Astrocyte of the cerebellum (primary cell): ENCODE results near the gene ANKS6.
"Not testable (repeated sequence)": the region's sequence is repeated elsewhere in the genome, so short reads cannot be mapped to it uniquely, and the experiment has no call there.

Source experiments
- DNase-seq: peaks from one replicate; pipeline ENCODE4 v3.0.0-alpha.2; 2011; ENCODE audit warnings: low read depth
- H3K4me3 ChIP-seq: 2 replicates; pipeline ENCODE4 v1.5.1; 2011; ENCODE audit warnings: mild to moderate bottlenecking, low read depth, low read length, moderate library complexity
- in situ Hi-C: cut with HindIII; loops from 2 replicates; pipeline ENCODE4 v1.10.0; 2017; ENCODE audit warnings: low sequenced_read_pairs
- TF ChIP-seq, protein P1 (sequence below): IDR thresholded peaks from 2 replicates; pipeline ENCODE4 v1.5.1; 2012; ENCODE audit warnings: low read length, low read depth, moderate library complexity, mild to moderate bottlenecking; ENCODE audit errors: missing control alignments

Gene ANKS6

DNA sequence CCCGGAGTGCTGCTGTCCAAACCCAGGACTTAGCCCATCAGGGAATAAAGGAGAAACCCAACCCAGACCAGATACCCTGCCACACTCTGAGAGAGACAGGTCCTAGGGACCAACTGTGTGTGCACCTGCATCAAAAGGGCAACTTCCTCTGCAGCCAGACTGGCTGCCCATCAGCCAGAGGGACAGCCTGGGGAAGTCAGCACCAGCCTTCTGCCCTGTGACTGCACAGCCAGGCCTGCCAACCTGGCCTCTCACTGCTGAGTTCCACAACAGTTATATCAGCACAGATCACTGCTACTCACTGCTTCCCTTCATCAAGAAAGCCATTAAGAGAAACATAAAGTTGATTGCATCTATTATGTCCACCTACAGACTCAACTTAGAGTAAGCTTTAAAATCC is 105.7 kb downstream of the ANKS6 start:
- DNase-seq: no peak
- TF ChIP-seq, protein P1, sequence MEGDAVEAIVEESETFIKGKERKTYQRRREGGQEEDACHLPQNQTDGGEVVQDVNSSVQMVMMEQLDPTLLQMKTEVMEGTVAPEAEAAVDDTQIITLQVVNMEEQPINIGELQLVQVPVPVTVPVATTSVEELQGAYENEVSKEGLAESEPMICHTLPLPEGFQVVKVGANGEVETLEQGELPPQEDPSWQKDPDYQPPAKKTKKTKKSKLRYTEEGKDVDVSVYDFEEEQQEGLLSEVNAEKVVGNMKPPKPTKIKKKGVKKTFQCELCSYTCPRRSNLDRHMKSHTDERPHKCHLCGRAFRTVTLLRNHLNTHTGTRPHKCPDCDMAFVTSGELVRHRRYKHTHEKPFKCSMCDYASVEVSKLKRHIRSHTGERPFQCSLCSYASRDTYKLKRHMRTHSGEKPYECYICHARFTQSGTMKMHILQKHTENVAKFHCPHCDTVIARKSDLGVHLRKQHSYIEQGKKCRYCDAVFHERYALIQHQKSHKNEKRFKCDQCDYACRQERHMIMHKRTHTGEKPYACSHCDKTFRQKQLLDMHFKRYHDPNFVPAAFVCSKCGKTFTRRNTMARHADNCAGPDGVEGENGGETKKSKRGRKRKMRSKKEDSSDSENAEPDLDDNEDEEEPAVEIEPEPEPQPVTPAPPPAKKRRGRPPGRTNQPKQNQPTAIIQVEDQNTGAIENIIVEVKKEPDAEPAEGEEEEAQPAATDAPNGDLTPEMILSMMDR: no peak
- in situ Hi-C loops: no loop called here
- no peak overlapping the region for H3K4me3 ChIP-seq

DNA sequence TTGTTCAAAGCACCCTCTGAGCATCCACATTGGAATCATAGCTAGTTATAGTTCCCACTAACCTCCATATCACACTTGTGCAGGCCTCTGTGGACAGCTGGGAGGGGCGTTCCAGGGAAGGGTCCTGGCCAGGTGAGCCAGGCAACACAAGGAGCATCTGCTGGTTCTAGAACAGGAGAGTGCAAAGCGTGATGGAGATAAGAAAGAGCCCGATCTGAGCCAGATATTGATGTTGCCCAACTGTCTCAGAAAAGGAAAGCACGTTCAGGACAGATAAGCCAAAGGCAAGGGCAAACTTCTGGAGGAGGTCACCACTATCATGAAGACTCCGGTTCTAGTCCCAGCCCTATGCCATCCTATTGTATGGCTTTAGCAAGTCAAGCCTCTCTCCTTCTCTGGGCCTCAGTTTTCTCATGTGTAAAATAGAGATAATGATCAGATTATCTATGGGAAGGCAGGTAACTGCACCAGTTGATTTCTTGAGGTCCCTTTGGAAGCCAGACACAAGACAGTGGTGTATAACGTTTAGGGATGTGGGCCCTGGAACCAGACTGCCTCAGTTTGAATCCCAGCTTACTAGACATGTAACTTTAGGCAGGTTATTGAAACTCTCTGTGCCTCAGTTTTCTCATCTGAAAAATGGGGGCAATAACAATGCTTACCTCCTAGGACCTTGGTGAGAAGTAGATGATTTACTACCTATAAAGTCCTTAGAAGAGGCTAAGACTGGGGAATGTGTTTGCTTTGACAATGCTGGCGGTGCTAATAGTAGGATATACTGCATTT is 107.5 kb downstream of the ANKS6 start:
- in situ Hi-C loops: no loop called here
- TF ChIP-seq, protein P1: no peak
- DNase-seq: no peak
- no peak overlapping the region for H3K4me3 ChIP-seq

DNA sequence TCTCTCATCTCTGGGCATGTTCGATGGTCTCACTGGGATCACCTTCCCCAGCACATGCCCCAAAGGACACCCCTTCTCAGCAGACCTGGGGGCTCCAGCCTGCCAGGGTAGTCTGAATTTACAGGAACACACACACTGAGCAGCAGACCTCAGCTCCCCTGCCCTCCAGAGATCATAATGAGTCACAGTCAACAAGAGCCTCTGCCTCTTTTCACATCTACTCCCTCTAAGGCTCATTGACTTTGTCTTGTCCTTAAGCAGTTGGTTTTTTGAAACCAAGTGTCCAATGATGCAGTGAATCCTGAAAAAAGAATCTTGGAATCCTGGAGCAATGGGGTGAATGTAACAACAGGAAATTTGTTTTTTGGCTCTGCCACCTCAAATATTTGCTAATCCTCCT is 108.4 kb downstream of the ANKS6 start:
- DNase-seq: no peak
- in situ Hi-C loops: no loop called here
- H3K4me3 ChIP-seq: no peak overlapping the region
- TF ChIP-seq, protein P1: no peak

DNA sequence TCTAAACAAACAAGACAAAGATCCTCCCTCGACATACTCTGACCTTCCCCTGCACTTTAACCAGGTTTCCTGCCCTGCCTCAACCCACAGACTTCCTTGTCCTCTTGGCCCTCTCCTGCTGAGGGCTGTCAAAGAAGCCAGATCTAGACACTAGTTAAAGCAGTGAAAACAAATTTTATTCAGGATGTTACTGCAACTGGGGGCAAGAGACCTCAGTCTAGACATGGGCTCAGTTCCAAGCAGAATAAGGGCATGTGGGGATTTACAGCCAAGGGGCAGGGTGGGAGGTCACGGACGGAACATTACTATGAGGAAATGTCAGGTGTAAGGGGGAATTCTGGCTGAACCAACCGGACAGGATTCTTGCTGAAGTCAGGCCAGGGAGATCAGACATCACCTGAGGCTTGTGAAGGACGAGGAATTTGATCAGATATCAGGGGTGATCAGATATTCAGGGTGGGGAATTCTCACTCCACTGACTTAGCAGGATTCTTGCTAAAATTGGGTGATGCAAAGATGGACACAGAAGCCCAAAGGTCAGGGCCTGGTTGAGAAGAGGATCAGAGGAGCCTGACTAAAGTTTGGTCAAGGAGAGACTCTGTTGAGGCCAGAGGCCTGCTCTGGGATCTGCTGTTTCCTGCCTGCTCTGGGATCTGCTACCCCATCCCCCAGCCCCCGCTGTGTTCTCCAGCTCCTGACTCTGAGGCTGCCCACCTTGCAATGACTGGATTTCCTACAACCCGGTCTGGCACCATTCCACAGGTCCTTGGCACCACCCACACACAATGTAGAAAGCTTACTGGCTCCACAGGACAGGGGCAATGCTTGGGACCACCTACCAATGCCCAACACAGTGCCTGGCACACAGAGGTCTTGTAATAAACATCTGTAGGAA is 109.1 kb downstream of the ANKS6 start:
- TF ChIP-seq, protein P1: no peak
- no peak for DNase-seq
- in situ Hi-C loops: no loop called here

DNA sequence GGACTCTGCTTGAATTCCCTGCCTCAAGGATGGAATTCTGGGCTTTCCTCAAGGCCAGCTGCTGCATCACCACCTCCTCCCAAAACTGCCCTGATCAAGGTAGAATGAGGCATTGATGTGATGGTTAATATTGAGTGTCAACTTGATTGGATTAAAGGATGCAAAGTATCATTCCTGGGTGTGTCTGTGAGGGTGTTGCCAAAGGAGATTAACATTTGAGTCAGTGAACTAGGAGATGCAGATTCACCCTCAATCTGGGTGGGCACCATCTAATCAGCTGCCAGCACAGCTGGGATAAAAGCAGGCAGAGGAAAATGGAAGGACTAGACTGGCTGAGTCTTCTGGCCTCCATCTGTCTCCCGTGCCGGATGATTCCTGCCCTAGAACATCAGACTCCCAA is 111.5 kb downstream of the ANKS6 start:
- H3K4me3 ChIP-seq, in situ Hi-C loops, DNase-seq: not testable (repeated sequence)

More for the DNA sequence above, 109.1 kb downstream of the ANKS6 start:
- no peak overlapping the region for H3K4me3 ChIP-seq
